Middle frontal gyrus (tissue), 1 donor: ENCODE measurements around the gene SLCO2A1.

Source experiments
- DNase-seq: peaks from one replicate; pipeline ENCODE4 v3.0.0-alpha.2; 2015; ENCODE audit warnings: low spot score; ENCODE audit errors: extremely low spot score

SLCO2A1 gene

DNA sequence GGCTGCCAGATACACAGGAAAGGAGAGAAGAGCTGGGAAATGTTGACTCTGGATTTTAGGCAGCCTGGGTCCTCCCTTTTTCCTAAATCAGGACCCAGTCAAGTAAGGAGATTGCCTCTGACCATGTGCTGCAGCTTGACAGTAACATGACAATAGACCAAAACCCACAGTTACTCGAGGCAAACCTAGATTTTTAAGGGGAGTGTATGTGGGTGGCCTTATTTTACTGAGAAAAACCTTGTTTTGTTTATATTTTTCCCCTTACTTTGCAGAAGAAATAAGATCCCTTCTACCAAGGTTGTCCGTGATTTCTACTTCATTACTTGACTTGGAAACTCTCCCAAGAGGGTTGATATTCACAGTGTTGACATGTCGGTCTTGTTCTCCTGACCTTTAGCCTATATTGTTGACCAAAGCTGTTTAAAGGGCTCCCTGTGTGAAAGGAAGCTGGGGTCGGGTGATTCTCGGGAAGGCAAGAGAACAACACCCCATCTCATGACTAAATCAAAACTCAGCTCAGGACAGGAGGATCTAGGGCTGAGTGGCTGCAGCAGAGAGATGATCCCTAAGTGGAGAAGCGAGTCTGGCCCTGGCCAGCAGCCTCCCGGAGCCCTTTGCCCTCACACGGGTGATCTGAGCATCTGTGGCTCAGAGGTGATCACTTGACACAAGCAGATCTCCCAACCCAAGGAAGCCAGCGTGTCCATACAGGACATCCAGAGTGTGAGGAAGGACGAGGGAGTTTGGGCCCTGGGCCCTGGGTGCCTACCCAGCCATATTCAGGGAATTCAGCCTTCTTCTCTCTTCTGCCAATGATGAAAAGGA, 31.0 kb upstream of the SLCO2A1 start:
- no peak for DNase-seq

DNA sequence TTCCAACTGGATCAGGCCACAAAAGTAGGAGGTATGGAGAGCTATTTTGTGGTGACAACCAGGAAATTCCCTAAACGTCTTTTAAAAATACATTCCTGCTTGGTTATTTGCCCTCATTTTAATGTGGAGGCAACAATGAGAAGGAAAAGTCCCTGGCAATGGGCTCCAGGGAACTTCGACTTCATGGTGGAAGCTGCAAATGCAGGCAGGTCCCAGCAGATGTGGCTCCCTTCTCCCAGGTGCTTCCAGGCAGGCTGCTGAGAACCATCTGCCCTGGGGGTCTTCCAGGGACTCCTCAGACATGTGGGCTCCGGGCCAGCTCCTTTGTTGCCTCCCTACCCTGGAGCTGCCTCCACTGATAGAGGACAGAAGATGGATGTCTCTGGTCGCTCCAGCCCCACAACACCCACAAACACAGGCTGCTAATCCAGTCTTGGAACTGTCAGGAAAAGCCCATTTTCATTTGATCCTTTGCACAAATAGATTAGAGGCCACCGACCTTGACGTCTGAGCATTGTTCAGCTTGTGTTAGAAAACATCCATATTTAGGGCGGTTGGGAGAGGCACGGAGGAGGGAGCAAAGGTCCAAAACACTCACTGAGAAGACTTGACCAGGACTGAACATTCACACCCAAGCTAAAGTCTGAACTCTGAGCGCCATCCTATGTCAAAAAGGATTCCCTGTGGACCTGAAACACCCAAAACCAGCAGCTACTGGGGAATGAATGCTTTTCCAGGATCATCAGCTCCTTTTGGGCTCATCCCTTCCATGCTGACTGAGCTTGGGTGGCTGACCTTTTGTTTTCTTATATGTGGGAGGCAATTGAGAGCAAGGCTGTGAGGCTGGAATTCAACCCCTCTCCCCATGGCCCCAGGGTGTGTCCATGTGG, 30.2 kb upstream of the SLCO2A1 start:
- no peak for DNase-seq

DNA sequence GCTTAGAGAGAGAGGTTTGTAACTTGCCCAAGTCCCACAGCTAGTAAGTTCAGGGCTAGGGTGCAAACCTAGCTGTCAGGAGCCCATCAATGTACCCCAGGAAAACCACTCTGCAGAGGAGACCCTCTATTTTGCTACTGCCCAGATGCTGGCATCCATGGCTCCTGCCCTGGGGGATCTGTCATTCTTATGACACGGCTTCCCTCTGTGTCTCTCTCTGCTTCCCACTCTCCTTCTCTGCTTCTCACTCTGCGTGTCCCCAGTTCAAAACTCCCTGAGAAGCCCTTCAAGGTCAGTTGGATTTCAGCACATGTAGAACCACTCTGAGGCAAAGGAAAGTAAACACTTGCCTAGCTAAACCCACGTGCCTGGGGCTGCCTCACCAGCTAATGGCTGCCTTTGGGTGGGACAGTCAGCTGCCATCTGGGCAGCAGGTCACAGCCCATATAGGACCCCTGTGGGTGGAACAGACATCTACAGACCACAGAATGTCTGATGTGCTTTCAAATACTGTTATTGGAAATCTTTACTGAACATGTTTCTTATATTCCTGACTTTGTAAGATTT, 29.4 kb upstream of the SLCO2A1 start:
- DNase-seq, result no peak

DNA sequence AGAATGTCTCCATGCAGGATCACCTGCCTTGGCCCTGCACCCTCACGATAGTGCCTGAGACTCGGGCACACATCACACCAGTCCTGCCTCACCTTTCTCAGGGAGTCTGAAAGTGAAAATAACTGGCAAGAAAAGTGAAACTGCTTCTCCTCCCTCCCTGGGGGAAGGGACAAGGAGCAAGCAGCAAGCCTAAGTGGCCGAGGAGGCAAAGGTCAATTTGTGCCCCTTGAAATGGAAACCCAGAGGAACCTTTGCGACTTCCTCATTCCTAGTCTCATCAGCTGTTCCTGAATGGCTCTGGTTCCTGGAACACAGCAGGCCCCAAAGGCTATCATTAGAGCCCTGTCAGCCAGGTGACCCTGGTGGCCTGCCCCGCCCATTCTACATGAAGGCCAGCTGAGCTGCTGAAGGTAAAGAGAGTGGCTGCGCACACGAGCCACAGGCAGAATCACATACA, 28.0 kb upstream of the SLCO2A1 start:
- DNase-seq, result no peak

DNA sequence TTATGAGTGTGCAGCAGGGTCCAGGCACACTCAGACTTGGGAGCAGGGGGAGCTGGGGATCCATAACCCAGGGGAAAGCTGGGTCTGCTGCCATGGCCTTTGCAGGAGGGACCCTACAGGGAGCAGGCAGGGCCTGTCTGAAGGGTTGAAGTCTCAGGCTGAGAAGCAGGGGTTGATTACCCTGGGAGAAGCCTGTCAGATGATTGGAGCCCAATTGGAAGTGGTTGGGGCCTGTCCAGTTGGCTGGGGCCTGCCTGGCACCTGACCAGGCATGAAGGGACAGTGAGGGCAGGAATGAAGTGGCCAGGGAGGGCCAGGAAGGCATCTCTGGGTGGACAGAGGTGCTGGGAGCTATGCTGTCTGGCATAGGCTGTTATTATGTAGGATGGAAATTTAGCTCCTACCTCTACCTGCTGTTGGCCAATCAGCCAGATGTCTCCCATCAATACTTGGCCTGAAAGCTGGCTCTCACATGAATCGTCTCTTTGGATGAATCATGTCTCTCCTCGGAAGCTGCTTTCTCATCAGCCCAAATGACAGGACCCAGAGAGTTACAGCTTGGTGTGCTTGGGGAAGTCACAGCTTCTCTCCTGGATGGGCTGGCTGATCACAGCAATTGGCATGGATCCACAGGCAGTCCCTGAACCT, 27.4 kb upstream of the SLCO2A1 start:
- DNase-seq, result no peak

DNA sequence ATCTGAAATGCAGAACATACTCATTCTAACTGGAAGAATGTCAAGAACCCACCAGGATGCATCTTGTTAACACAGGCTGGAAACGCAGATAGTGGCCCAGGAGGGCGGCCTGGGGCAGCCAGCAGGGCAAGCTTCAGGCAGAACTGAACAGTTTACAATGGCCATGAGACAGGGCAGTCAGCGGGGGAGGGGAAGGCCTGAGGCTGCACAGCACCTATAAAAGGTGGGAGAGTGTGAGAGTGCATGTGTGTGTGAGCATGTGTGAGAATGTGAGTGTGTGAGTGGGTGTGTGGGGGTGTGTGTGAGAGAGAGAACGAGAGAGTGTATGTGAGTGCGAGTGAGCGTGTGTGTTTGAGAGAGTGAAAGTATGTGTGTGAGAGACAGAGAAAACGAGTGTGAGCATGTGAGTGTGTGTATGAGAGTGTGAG, 26.8 kb upstream of the SLCO2A1 start:
- DNase-seq, result no peak

DNA sequence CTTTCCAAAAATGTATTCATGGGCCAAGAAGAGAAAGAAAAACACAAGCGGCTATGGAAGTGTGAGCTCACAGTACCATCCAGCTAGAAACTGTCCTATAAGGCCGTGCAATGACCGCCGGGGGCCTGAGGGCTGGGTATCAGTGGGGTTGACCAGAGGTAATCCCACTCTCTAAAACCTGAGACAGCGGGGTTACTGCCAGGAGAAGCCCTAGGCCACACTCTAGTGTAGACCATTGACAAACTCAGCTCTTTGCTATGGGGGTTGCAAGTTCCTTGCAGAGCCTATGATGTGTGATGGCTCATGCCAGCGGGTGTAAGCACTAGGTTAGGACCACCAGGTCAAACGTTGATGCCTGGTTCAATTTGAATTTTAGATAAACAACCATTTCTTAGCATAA, 25.9 kb upstream of the SLCO2A1 start:
- DNase-seq, result no peak

DNA sequence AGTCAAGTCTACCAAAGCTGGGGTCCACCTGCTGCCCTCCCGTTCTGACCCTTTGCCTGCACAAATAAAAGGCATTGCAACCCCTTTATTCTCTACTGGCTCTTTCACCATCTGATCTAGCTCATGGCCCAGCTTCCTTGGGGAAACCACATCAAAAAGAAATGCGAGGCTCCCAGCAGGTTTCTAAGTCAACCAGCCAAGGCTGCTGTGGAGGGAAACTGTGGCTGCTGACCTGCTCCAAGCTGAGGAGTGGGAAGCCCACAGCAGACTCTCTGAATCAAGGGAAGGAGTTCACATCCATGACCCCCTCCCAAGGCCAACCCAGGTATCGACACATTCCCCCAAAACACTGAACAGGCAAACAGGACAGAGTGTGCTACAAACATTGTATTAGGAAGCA, 25.2 kb upstream of the SLCO2A1 start:
- no peak for DNase-seq

DNA sequence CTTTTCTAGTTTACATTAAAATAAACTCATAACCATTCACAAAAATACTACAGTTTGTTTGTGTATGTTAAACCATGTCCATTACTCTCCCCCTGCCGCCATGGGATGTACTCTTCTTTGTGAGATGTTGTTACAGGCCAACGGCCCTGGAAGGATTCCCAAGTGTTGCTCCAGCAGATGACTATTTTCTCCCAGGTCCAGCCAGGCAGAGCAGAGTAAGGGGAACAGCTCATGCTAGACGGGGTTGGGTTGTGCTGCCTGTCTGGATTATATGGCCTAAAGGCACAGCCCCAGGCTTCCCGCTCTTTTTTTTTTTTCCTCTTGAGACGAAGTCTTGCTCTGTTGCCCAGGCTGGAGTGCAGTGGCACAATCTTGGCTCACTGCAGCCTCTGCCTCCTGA, 24.5 kb upstream of the SLCO2A1 start:
- DNase-seq, result no peak

DNA sequence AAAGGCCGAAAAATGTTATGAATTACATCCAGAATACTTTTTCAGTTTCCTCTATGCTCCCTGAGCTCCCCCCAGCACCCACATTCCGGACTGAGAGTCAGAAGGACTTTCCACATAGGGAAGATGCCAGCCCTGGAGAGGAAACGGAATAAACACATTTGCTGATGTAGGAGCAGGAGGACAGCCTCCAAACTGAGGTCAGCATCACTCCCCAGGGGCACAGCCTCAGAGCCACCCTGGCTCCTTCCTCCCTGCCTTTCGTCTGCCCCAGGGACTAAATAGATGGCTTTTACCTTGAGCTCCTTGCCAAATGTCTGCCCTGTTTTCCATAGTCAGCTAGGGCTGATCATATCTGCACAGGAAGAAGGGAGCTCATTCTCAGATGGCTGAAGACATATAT, 22.6 kb upstream of the SLCO2A1 start:
- no peak for DNase-seq

DNA sequence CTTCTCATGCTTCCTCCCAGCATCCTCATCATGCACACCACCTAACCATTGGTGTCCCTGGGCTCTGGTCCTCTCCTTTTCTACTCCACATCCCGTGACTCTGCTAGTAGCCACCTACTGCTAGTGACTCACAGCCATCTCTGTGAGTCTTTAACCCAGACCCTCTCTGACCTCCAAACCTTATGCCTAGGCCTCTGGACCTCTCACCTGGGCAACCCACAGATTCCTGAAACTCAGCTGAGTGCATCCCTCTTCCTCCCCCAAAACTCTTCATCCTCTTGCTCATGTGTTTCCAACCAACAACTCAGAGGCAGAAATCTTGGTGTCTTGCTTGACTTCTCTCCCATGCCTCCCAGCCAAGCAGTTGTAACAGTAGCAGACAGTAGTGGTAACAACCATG, 20.0 kb upstream of the SLCO2A1 start:
- DNase-seq, result no peak

DNA sequence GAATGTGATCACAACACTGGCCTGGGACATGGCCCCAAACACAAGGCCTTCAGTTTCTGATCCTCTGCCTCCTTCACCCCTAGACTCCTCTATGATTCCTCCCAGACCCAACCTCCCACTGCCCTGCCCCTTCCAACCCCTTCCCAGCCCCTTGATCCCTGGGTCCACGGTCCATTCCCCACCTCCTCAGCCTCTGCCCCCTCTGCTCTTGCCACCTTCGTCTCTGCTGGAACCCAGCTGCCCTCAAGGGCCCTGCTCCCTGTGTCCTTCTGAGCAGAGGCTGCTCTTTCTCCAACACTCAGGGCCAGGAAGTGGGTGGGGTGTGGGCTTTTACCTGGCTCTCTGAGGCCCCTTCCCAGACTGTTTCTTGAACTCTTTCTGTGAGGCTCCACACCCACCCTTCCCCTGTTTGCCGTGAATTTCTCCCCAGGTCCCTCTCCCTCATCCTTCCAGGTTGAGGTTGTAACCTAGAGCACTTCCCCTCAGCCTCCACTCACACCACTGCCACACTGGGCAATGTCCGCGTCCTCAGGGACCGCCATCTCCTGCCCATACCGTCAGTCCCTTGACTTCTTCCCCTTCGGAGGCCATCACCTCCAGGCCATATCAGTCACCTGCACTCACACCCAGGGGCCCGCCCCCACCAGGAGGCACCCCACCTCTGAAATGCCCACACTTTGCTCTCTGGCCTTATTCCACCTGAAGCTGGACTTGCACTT, 18.7 kb upstream of the SLCO2A1 start:
- no peak for DNase-seq

DNA sequence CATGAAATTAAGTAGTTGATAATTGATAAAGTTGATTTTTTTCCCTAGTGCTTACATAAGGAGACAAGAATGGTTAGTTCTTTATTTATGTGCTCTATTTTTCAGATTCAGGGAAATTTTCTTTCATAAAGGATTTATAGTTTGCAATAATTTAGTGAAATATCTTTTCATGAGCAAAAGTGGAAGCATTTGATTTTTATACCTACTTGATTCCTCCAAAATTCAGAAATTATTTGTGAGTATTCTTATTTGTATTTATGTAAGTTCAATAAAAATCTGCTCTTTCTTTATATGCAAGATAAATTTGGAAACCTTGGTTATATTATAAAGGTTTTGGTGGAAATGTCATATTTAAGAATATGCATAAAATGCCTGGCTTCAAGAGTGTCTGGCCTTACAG, 14.7 kb upstream of the SLCO2A1 start:
- no peak for DNase-seq

DNA sequence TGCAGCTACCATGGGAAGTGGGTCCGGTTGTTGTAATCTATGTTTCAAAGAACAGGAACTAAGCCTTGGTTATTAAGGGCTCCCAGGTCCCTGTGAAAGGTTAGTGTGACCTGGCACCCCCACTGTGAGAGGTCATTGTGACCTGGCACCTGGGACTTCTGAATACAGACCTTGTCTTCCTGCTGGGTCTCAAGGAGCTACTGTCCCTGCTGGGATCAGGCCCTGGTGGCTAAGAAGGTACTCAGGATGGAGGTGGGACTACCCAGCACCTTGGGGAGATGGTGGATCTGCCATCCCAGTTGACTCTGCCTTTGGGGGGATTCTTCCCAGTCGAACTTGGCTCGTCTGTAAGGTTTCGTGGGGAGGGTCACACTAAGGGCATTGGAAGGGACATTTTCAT, 10.3 kb upstream of the SLCO2A1 start:
- DNase-seq, result no peak

DNA sequence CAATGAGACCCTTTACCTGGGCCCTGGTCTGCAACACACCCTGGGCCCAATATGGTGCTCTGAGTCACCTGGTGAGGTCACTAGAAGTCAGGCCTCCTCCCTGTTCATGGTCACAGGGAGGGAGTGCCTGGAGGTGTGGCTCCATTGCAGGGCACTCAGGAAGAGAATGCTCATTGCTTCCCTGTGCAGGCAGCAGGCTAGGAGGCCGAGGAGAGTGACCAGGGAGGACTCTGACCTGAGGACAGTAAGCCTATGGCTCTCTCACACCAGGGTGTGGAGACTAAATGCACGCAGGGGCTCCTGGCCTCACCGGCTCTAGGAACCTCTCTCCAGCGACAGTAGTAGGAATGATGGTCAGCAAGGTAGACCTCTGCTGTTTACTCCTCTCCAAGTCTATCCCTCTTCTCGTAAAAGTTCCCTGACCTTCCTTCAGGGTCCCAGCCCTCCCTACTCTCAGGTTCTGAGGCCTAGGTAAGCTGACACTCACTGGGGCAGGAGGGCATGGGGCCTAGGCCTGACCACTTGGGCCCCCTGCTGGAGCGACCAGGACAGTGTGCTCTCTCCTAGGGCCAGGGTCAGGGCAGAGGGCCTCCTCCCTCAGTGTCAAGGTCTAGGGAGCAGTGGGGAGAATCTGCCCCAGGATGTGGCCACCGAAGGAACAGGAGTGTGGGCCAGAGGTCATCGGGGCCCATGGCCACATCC, 9.6 kb upstream of the SLCO2A1 start:
- DNase-seq, result no peak

DNA sequence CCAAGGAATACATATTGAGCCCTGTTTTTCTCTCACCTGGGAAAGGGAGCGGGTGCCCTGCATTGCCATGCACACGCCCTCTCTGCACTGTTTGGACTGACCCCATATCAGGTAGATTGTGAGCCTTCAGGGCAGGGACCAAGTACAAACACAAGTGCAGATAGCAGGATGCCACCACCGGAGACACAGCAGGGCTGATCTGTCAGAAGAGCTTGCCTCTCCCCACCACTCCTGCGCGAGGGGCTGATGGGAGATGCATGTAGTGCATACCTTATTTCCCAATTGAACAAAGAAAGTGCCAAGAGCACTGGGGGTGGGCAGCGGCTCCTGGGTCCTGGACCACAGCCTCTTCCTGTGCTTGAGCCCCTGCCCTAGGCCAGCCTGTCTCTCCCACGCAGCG, 9.0 kb upstream of the SLCO2A1 start:
- no peak for DNase-seq

DNA sequence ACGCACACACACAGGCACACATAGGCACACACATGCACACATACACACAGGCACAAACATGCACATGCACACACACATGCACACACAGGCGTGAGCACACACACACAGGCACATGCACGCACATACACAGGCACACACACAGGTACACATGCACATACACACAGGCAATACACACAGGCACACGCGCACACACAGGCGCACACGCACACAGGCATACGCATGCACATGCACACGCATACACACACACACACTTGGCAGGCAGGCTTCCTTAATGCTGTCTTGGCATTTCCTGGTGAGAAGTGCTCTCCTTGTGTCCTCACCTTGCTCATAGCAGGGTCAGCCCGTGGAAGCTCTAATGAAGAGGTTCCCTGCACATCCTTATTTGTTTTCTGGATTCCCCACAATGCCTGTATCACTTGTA, 8.4 kb upstream of the SLCO2A1 start:
- DNase-seq, result no peak

DNA sequence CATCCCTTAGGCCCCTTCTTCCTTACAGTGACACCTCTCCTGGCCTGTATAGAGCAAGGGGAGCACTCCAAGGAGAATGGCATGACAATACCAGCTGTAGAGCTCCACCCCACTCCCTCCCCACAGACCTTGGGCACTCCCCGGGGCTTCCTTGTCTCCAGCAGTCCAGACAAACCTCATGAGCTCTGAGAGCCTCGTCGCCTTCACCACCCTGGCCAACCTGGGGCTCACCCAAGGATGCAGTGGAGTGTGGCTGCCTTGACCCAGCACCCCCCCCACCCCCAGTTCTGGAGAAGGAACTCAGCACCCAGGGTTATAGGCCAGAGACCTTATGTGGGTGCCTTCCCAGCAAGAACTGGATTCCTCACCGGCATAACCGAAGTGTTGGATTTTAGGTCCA, 7.4 kb upstream of the SLCO2A1 start:
- DNase-seq, result no peak

DNA sequence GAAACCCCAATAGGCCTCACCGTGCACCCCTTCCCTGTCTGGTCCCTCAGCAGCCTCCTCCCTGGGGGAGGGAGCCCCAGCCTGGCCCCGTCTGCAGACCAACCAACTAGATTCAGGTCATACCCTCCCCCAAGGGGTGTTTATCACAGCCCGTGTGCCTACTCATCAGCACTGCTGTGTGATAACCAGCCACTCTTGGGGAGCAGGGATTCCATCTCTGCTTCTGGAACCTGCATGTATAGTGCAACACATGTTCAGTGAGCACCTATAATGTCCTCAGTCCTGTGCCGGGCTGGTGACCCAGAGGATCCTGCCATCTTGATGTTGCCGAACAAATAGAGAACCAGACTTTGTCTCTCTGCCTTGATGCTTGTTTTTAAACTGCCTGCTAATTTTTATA, 6.6 kb upstream of the SLCO2A1 start:
- no peak for DNase-seq

DNA sequence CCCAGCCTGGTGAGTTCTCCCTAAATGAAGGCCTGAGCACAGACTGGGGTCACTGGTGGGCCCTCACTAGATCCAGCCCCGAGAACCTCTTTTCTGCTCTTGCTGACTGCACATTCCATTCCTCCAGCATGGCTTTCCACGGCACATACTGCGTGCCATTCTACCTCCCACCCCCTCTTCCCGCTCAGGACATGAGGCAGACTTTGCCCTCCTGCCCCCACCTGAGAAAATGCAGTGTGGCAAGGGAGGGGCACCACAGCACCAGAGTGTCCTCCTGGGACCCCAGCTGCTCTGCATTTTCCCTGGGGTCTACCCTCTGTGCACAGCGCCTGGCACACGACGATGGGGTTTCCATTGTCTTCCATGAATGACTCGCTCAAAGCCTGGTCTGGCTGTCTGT, 6.1 kb upstream of the SLCO2A1 start:
- no peak for DNase-seq
